B cell (primary cell): ENCODE data around the gene KIR3DL2.
"Not testable (repeated sequence)": the region's sequence is repeated elsewhere in the genome, so short reads cannot be mapped to it uniquely, and the experiment has no call there.

ENCODE experiments used
- EZH2 ChIP-seq: IDR thresholded peaks from 2 replicates; pipeline ENCODE4 v1.6.1; 2012; ENCODE audit warnings: borderline replicate concordance, low read depth, mild to moderate bottlenecking, moderate library complexity, low read length; ENCODE audit not compliant: insufficient read depth, poor library complexity, severe bottlenecking
- TF ChIP-seq, protein P1 (sequence below): fragments of 200-600 bp; IDR thresholded peaks from one replicate; pipeline ENCODE4 v1.8.0; 2022; ENCODE audit warnings: antibody characterized with exemption, mild to moderate bottlenecking

DNA sequence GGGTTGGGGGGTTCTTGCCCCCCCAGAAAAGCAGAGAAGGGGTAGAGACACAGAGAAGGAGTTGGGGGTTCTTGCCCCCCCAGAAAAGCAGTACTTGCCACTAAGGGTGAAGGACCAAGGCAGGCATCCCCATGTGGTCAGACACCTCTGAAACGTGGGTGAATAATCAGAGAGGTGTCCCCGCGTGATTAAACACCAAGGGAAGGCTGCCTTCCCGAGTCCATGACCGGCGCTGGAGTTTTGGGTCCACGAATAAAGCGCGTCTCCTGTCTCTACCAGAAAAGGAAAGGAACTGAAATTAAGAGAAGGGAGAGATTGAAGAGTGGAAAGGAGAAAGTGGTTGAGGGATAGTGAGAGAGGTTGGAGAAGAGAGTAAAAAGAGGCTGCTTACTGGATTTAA lies 49.4 kb downstream of the KIR3DL2 start:
- TF ChIP-seq, protein P1, sequence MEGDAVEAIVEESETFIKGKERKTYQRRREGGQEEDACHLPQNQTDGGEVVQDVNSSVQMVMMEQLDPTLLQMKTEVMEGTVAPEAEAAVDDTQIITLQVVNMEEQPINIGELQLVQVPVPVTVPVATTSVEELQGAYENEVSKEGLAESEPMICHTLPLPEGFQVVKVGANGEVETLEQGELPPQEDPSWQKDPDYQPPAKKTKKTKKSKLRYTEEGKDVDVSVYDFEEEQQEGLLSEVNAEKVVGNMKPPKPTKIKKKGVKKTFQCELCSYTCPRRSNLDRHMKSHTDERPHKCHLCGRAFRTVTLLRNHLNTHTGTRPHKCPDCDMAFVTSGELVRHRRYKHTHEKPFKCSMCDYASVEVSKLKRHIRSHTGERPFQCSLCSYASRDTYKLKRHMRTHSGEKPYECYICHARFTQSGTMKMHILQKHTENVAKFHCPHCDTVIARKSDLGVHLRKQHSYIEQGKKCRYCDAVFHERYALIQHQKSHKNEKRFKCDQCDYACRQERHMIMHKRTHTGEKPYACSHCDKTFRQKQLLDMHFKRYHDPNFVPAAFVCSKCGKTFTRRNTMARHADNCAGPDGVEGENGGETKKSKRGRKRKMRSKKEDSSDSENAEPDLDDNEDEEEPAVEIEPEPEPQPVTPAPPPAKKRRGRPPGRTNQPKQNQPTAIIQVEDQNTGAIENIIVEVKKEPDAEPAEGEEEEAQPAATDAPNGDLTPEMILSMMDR: not testable (repeated sequence)
- not testable (repeated sequence) for TF ChIP-seq EZH2
